Astrocyte (in vitro differentiated cells and primary cell): ENCODE results near the gene KIF26B.

Experiments
- CTCF ChIP-seq: IDR thresholded peaks from 2 replicates; pipeline ENCODE4 v1.5.1; 2011; ENCODE audit warnings: low read depth, mild to moderate bottlenecking, inconsistent platforms, low read length, moderate library complexity; ENCODE audit not compliant: insufficient read depth
- EZH2 ChIP-seq: IDR thresholded peaks from 2 replicates; pipeline ENCODE4 v1.6.1; 2012; ENCODE audit warnings: mild to moderate bottlenecking, low read length, inconsistent platforms; ENCODE audit not compliant: insufficient read depth

GRCh38 chr1:245156736-245157505, 2.1 kb downstream of the KIF26B start:
- TF ChIP-seq CTCF (no peak), EZH2 (no peak)
